Hindlimb muscle (tissue), 1 donor: ENCODE measurements around the gene PID1. TPM values are rescaled to one million over a fixed set of nuclear protein-coding genes. Genes with fewer than 3 reads are reported as not detected.

Source experiments
- DNase-seq: peaks from one replicate; pipeline ENCODE4 v3.0.0-alpha.2; 2013
- polyA plus RNA-seq: library from polyadenylated mRNA; unstranded; fragments of 120-200 nt; gene quantifications from one replicate; pipeline ENCODE4 v1.2.1, GENCODE V29; 2013; ENCODE audit not compliant: insufficient read length

Gene PID1
- polyA plus RNA-seq, 1 donor: 16.6 TPM

- no peak for DNase-seq
Measured at GRCh38 chr2:229257985-229258384, 13.1 kb downstream of the PID1 start.

GRCh38 chr2:229256376-229256775 lies 14.7 kb downstream of the PID1 start:
- DNase-seq: no peak

GRCh38 chr2:229254206-229254605 lies 16.9 kb downstream of the PID1 start:
- DNase-seq: no peak

- DNase-seq: no peak
Measured at GRCh38 chr2:229252996-229253395, 18.1 kb downstream of the PID1 start.

- DNase-seq: no peak
Measured at GRCh38 chr2:229252280-229252679, 18.8 kb downstream of the PID1 start.

- DNase-seq: no peak
Measured at GRCh38 chr2:229249536-229249935, 21.6 kb downstream of the PID1 start.

GRCh38 chr2:229246334-229246733 lies 24.8 kb downstream of the PID1 start:
- DNase-seq: no peak

- no peak for DNase-seq
Measured at GRCh38 chr2:229244975-229245374, 26.1 kb downstream of the PID1 start.

GRCh38 chr2:229243890-229244560 lies 27.1 kb downstream of the PID1 start:
- no peak for DNase-seq

GRCh38 chr2:229240984-229241491 lies 30.0 kb downstream of the PID1 start:
- no peak for DNase-seq

- DNase-seq: no peak
Measured at GRCh38 chr2:229239021-229239420, 32.1 kb downstream of the PID1 start.

- no peak for DNase-seq
Measured at GRCh38 chr2:229237270-229237669, 33.8 kb downstream of the PID1 start.

- DNase-seq: no peak
Measured at GRCh38 chr2:229235131-229235914, 35.8 kb downstream of the PID1 start.

- DNase-seq: no peak
Measured at GRCh38 chr2:229231885-229232284, 39.2 kb downstream of the PID1 start.

- DNase-seq: no peak
Measured at GRCh38 chr2:229231328-229231868, 39.7 kb downstream of the PID1 start.

- no peak for DNase-seq
Measured at GRCh38 chr2:229230911-229231310, 40.2 kb downstream of the PID1 start.

- DNase-seq: peak; percentile 26
Measured at GRCh38 chr2:229230256-229230655, 40.8 kb downstream of the PID1 start.

GRCh38 chr2:229226382-229226781 lies 44.7 kb downstream of the PID1 start:
- DNase-seq: peak; percentile 17

GRCh38 chr2:229223107-229223506 lies 48.0 kb downstream of the PID1 start:
- DNase-seq: no peak

- DNase-seq: no peak
Measured at GRCh38 chr2:229221641-229222040, 49.4 kb downstream of the PID1 start.

- DNase-seq: no peak
Measured at GRCh38 chr2:229220254-229220653, 50.8 kb downstream of the PID1 start.

- no peak for DNase-seq
Measured at GRCh38 chr2:229218329-229218921, 52.7 kb downstream of the PID1 start.

GRCh38 chr2:229212241-229212640 lies 58.8 kb downstream of the PID1 start:
- no peak for DNase-seq
